Dendritic cell treated with granulocyte-macrophage colony-stimulating factor and Interleukin-4, amounts not matched to agents 40 ng/mL and 50 ng/mL, for 4 days (primary cell): Measurements from ENCODE around the gene ASB6.

ENCODE experiments used
- H3K27ac Mint-ChIP-seq: one replicate; pipeline ENCODE4 v1.8.0; 2022; ENCODE audit warnings: mild to moderate bottlenecking, mixed read lengths
- H3K27me3 Mint-ChIP-seq: one replicate; pipeline ENCODE4 v1.8.0; 2022; ENCODE audit warnings: mild to moderate bottlenecking, mixed read lengths
- H3K36me3 Mint-ChIP-seq: one replicate; pipeline ENCODE4 v1.8.0; 2022; ENCODE audit warnings: low read depth, mixed read lengths
- H3K4me1 Mint-ChIP-seq: one replicate; pipeline ENCODE4 v1.8.0; 2022; ENCODE audit warnings: low read depth, mixed read lengths
- H3K4me3 Mint-ChIP-seq: one replicate; pipeline ENCODE4 v1.8.0; 2022; ENCODE audit warnings: mild to moderate bottlenecking, moderate library complexity, mixed read lengths
- H3K9me3 Mint-ChIP-seq: one replicate; pipeline ENCODE4 v1.8.0; 2022; ENCODE audit warnings: mixed read lengths
- intact Hi-C: fragments of 100-400 bp; cut with micrococcal nuclease; formaldehyde crosslinking; loops from one replicate; pipeline ENCODE4 v1.15.0; 2022

Gene ASB6

GRCh38 chr9:129675620-129676019, 33.7 kb upstream of the ASB6 start:
- no peak overlapping the region for H3K27ac Mint-ChIP-seq
- no peaks in the 10 kb centered on the region for H3K9me3 Mint-ChIP-seq
- no peaks in the 10 kb centered on the region for H3K4me1 Mint-ChIP-seq
- intact Hi-C loops, result no loop called here
- no peak overlapping the region for H3K4me3 Mint-ChIP-seq
- no peaks in the 10 kb centered on the region for H3K36me3 Mint-ChIP-seq
- H3K27me3 Mint-ChIP-seq, result peaks cover 49% of the 10 kb centered on the region

GRCh38 chr9:129674229-129674628, 32.3 kb upstream of the ASB6 start:
- Mint-ChIP-seq H3K9me3 (no peaks in the 10 kb centered on the region), H3K27me3 (peaks cover 55% of the 10 kb centered on the region), H3K27ac (no peak overlapping the region), H3K36me3 (no peaks in the 10 kb centered on the region), H3K4me1 (no peaks in the 10 kb centered on the region), H3K4me3 (no peak overlapping the region)
- intact Hi-C loops, result no loop called here

- H3K4me1 Mint-ChIP-seq, result no peaks in the 10 kb centered on the region
- intact Hi-C loops, result no loop called here
- no peaks in the 10 kb centered on the region for H3K9me3 Mint-ChIP-seq
- H3K4me3 Mint-ChIP-seq, result no peak overlapping the region
- no peaks in the 10 kb centered on the region for H3K36me3 Mint-ChIP-seq
- H3K27me3 Mint-ChIP-seq, result peaks cover 56% of the 10 kb centered on the region
- H3K27ac Mint-ChIP-seq, result no peak overlapping the region
These were observed 31.7 kb upstream of the ASB6 start for GRCh38 chr9:129673602-129674001.

- no peak overlapping the region for H3K4me3 Mint-ChIP-seq
- no peaks in the 10 kb centered on the region for H3K9me3 Mint-ChIP-seq
- intact Hi-C loops, result no loop called here
- H3K36me3 Mint-ChIP-seq, result no peaks in the 10 kb centered on the region
- peaks cover 61% of the 10 kb centered on the region for H3K27me3 Mint-ChIP-seq
- no peak overlapping the region for H3K27ac Mint-ChIP-seq
- H3K4me1 Mint-ChIP-seq, result no peaks in the 10 kb centered on the region
These were observed 30.8 kb upstream of the ASB6 start for GRCh38 chr9:129672702-129673101.

GRCh38 chr9:129671519-129671918, 29.6 kb upstream of the ASB6 start:
- no peaks in the 10 kb centered on the region for H3K4me1 Mint-ChIP-seq
- no peak overlapping the region for H3K27ac Mint-ChIP-seq
- H3K9me3 Mint-ChIP-seq, result no peaks in the 10 kb centered on the region
- no peak overlapping the region for H3K4me3 Mint-ChIP-seq
- H3K36me3 Mint-ChIP-seq, result no peaks in the 10 kb centered on the region
- intact Hi-C loops, result no loop called here
- peaks cover 67% of the 10 kb centered on the region for H3K27me3 Mint-ChIP-seq

- Mint-ChIP-seq H3K36me3 (no peaks in the 10 kb centered on the region), H3K27ac (no peak overlapping the region), H3K4me3 (no peak overlapping the region), H3K27me3 (peaks cover 67% of the 10 kb centered on the region), H3K4me1 (no peaks in the 10 kb centered on the region), H3K9me3 (no peaks in the 10 kb centered on the region)
- intact Hi-C loops, result no loop called here
These were observed 29.1 kb upstream of the ASB6 start for GRCh38 chr9:129671065-129671464.

GRCh38 chr9:129669946-129670345, 28.0 kb upstream of the ASB6 start:
- peaks cover 2% of the 10 kb centered on the region for H3K4me1 Mint-ChIP-seq
- no peaks in the 10 kb centered on the region for H3K9me3 Mint-ChIP-seq
- H3K27me3 Mint-ChIP-seq, result peaks cover 68% of the 10 kb centered on the region
- H3K36me3 Mint-ChIP-seq, result no peaks in the 10 kb centered on the region
- intact Hi-C loops, result no loop called here
- no peak overlapping the region for H3K27ac Mint-ChIP-seq
- H3K4me3 Mint-ChIP-seq, result no peak overlapping the region

GRCh38 chr9:129669141-129669718, 27.3 kb upstream of the ASB6 start:
- intact Hi-C loops, result no loop called here
- no peaks in the 10 kb centered on the region for H3K9me3 Mint-ChIP-seq
- no peak overlapping the region for H3K4me3 Mint-ChIP-seq
- no peak overlapping the region for H3K27ac Mint-ChIP-seq
- peaks cover 73% of the 10 kb centered on the region for H3K27me3 Mint-ChIP-seq
- peaks cover 7% of the 10 kb centered on the region for H3K4me1 Mint-ChIP-seq
- H3K36me3 Mint-ChIP-seq, result no peaks in the 10 kb centered on the region

- H3K27me3 Mint-ChIP-seq, result peaks cover 81% of the 10 kb centered on the region
- intact Hi-C loops, result no loop called here
- no peak overlapping the region for H3K4me3 Mint-ChIP-seq
- H3K4me1 Mint-ChIP-seq, result peaks cover 7% of the 10 kb centered on the region
- no peaks in the 10 kb centered on the region for H3K36me3 Mint-ChIP-seq
- no peaks in the 10 kb centered on the region for H3K9me3 Mint-ChIP-seq
- no peak overlapping the region for H3K27ac Mint-ChIP-seq
These were observed 25.9 kb upstream of the ASB6 start for GRCh38 chr9:129667850-129668249.

GRCh38 chr9:129667378-129667777, 25.4 kb upstream of the ASB6 start:
- H3K9me3 Mint-ChIP-seq, result no peaks in the 10 kb centered on the region
- intact Hi-C loops, result no loop called here

GRCh38 chr9:129666575-129666974, 24.6 kb upstream of the ASB6 start:
- peaks cover 7% of the 10 kb centered on the region for H3K4me1 Mint-ChIP-seq
- H3K9me3 Mint-ChIP-seq, result no peaks in the 10 kb centered on the region
- intact Hi-C loops, result no loop called here
- no peaks in the 10 kb centered on the region for H3K36me3 Mint-ChIP-seq
- no peak overlapping the region for H3K27ac Mint-ChIP-seq
- peaks cover 82% of the 10 kb centered on the region for H3K27me3 Mint-ChIP-seq
- no peak overlapping the region for H3K4me3 Mint-ChIP-seq

More at GRCh38 chr9:129667378-129667777, 25.4 kb upstream of the ASB6 start:
- Mint-ChIP-seq H3K36me3 (no peaks in the 10 kb centered on the region), H3K27ac (no peak overlapping the region), H3K4me1 (peaks cover 7% of the 10 kb centered on the region), H3K27me3 (peaks cover 81% of the 10 kb centered on the region), H3K4me3 (no peak overlapping the region)

- H3K27ac Mint-ChIP-seq, result no peak overlapping the region
- peak overlapping the region; percentile 32 for H3K4me3 Mint-ChIP-seq
- peaks cover 86% of the 10 kb centered on the region for H3K27me3 Mint-ChIP-seq
- no peaks in the 10 kb centered on the region for H3K36me3 Mint-ChIP-seq
- H3K9me3 Mint-ChIP-seq, result no peaks in the 10 kb centered on the region
- peaks cover 7% of the 10 kb centered on the region for H3K4me1 Mint-ChIP-seq
- intact Hi-C loops, result no loop called here
These were observed 24.0 kb upstream of the ASB6 start for GRCh38 chr9:129665814-129666520.

GRCh38 chr9:129665389-129665775, 23.4 kb upstream of the ASB6 start, which contains the start of gene PRRX2:
Gene PRRX2, plus strand, starts transcription at chr9:129665647. Its CDS starts 221 bp downstream, at chr9:129665868.
- no peaks in the 10 kb centered on the region for H3K9me3 Mint-ChIP-seq
- H3K4me1 Mint-ChIP-seq, result peaks cover 7% of the 10 kb centered on the region
- peak within 1 kb of the TSS; percentile 48 for H3K4me3 Mint-ChIP-seq
- H3K27ac Mint-ChIP-seq, result no peak within 1 kb of the TSS
- intact Hi-C loops, result no loop called here
- peaks cover 83% of the 10 kb centered on the region for H3K27me3 Mint-ChIP-seq
- H3K36me3 Mint-ChIP-seq, result no peaks in the 10 kb centered on the region

- H3K27me3 Mint-ChIP-seq, result peaks cover 83% of the 10 kb centered on the region
- no peak overlapping the region for H3K27ac Mint-ChIP-seq
- H3K4me3 Mint-ChIP-seq, result peak overlapping the region; percentile 48
- peaks cover 7% of the 10 kb centered on the region for H3K4me1 Mint-ChIP-seq
- no peaks in the 10 kb centered on the region for H3K9me3 Mint-ChIP-seq
- no peaks in the 10 kb centered on the region for H3K36me3 Mint-ChIP-seq
- intact Hi-C loops, result no loop called here
These were observed 22.9 kb upstream of the ASB6 start for GRCh38 chr9:129664746-129665388.
